ENCODE results near the gene DDC. TPM values are rescaled to one million over a fixed set of nuclear protein-coding genes. Genes with fewer than 3 reads are reported as not detected.
A peak's percentile ranks its signal among the peaks of the same experiment; 100 is the strongest.

Gene DDC
- total RNA-seq, 1 experiment from 2014 or later, result 87.0 TPM

GRCh38 chr7:50431722-50432305 lies 133.4 kb downstream of the DDC start:
- intact Hi-C loops (cut with micrococcal nuclease; ENCODE audit: unreplicated experiment), result no loop called here
- Mint-ChIP-seq H3K4me3 (ENCODE audit: unreplicated experiment) (no peak overlapping the region), H3K27ac (ENCODE audit: unreplicated experiment) (no peak overlapping the region), H3K9me3 (ENCODE audit: unreplicated experiment) (no peaks in the 10 kb centered on the region), H3K36me3 (ENCODE audit: insufficient read depth, unreplicated experiment) (peaks cover 9% of the 10 kb centered on the region), H3K4me1 (ENCODE audit: low read depth, unreplicated experiment) (peaks cover 17% of the 10 kb centered on the region), H3K27me3 (ENCODE audit: insufficient read depth, unreplicated experiment) (no peaks in the 10 kb centered on the region)
- DNase-seq, result no peak
- Histone ChIP-seq H3K4me3 (ENCODE audit: low read depth, low read length) (no peak overlapping the region), H3K9me3 (no peaks in the 10 kb centered on the region), H3K27me3 (replicated peaks; ENCODE audit: control insufficient read depth, insufficient read depth, low read length) (no peaks in the 10 kb centered on the region), H3K4me1 (peaks cover 28% of the 10 kb centered on the region), H3K36me3 (ENCODE audit: control insufficient read depth, insufficient read depth, low read length) (no peaks in the 10 kb centered on the region)
- ChIA-PET POLR2A (no interaction called here), CTCF (no interaction called here)
- TF ChIP-seq CTCF (IDR thresholded peaks at IDR 0.05; ENCODE audit: insufficient read depth in 1 of 2, low read depth in 1 of 2, low read length in 1 of 2, severe bottlenecking in 1 of 2, unreplicated experiment in 1 of 2), result no peak
- no TSS peak for BruUV-seq (replicated peaks)

GRCh38 chr7:50431316-50431715 lies 133.9 kb downstream of the DDC start:
- H3K4me3 Mint-ChIP-seq (ENCODE audit: unreplicated experiment), result no peak overlapping the region
- BruUV-seq (replicated peaks), result no TSS peak
- POLR2A ChIA-PET, result no interaction called here

GRCh38 chr7:50428911-50429310 lies 136.3 kb downstream of the DDC start:
- no peak for DNase-seq
- Mint-ChIP-seq H3K9me3 (ENCODE audit: unreplicated experiment) (no peaks in the 10 kb centered on the region), H3K27ac (ENCODE audit: unreplicated experiment) (peak overlapping the region; percentile 13), H3K36me3 (ENCODE audit: insufficient read depth, unreplicated experiment) (peaks cover 7% of the 10 kb centered on the region), H3K4me1 (ENCODE audit: low read depth, unreplicated experiment) (peaks cover 26% of the 10 kb centered on the region), H3K4me3 (ENCODE audit: unreplicated experiment) (no peak overlapping the region), H3K27me3 (ENCODE audit: insufficient read depth, unreplicated experiment) (no peaks in the 10 kb centered on the region)
- peaks cover 30% of the 10 kb centered on the region for H3K4me1 ChIP-seq
- ChIA-PET POLR2A (no interaction called here), CTCF (no interaction called here)
- intact Hi-C loops (cut with micrococcal nuclease; ENCODE audit: unreplicated experiment), result loop anchor here (5.0 kb wide), 1 partner anchor 98 kb away; no protein-coding TSS in a partner anchor
- H3K27me3 ChIP-seq (replicated peaks; ENCODE audit: control insufficient read depth, insufficient read depth, low read length), result no peaks in the 10 kb centered on the region
- no peaks in the 10 kb centered on the region for H3K36me3 ChIP-seq (ENCODE audit: control insufficient read depth, insufficient read depth, low read length)
- H3K4me3 ChIP-seq (ENCODE audit: low read depth, low read length), result no peak overlapping the region
- BruUV-seq (replicated peaks), result no TSS peak
- H3K9me3 ChIP-seq, result peaks cover 6% of the 10 kb centered on the region; the same call in 1 of the 2 replicates
- no peak for TF ChIP-seq CTCF (IDR thresholded peaks at IDR 0.05; ENCODE audit: insufficient read depth in 1 of 2, low read depth in 1 of 2, low read length in 1 of 2, severe bottlenecking in 1 of 2, unreplicated experiment in 1 of 2)

More at GRCh38 chr7:50431316-50431715, 133.9 kb downstream of the DDC start:
- CTCF ChIA-PET, result no interaction called here
- intact Hi-C loops (cut with micrococcal nuclease; ENCODE audit: unreplicated experiment), result no loop called here
- peaks cover 28% of the 10 kb centered on the region for H3K4me1 ChIP-seq
- no peaks in the 10 kb centered on the region for H3K9me3 Mint-ChIP-seq (ENCODE audit: unreplicated experiment)
- no peak for DNase-seq
- H3K4me1 Mint-ChIP-seq (ENCODE audit: low read depth, unreplicated experiment), result peaks cover 19% of the 10 kb centered on the region
- no peaks in the 10 kb centered on the region for H3K36me3 ChIP-seq (ENCODE audit: control insufficient read depth, insufficient read depth, low read length)
- H3K27me3 ChIP-seq (replicated peaks; ENCODE audit: control insufficient read depth, insufficient read depth, low read length), result no peaks in the 10 kb centered on the region
- H3K9me3 ChIP-seq, result peaks cover under 1% of the 10 kb centered on the region; the same call in 1 of the 2 replicates
- H3K27me3 Mint-ChIP-seq (ENCODE audit: insufficient read depth, unreplicated experiment), result no peaks in the 10 kb centered on the region
- TF ChIP-seq CTCF (IDR thresholded peaks at IDR 0.05; ENCODE audit: insufficient read depth in 1 of 2, low read depth in 1 of 2, low read length in 1 of 2, severe bottlenecking in 1 of 2, unreplicated experiment in 1 of 2), result no peak
- no peak overlapping the region for H3K4me3 ChIP-seq (ENCODE audit: low read depth, low read length)
- peaks cover 7% of the 10 kb centered on the region for H3K36me3 Mint-ChIP-seq (ENCODE audit: insufficient read depth, unreplicated experiment)
- H3K27ac Mint-ChIP-seq (ENCODE audit: unreplicated experiment), result no peak overlapping the region

All from Caco-2 (cell line).